H9 (cell line): ENCODE data around the gene C19orf25. TPM values are rescaled to one million over a fixed set of nuclear protein-coding genes. Genes with fewer than 3 reads are reported as not detected.
A peak's percentile ranks its signal among the peaks of the same experiment; 100 is the strongest.

Experiments
- DNase-seq: peaks from one replicate; pipeline ENCODE4 v3.0.0-alpha.2; 2017
- H2AFZ ChIP-seq: one replicate; pipeline ENCODE4 v1.6.1; 2013; ENCODE audit warnings: mild to moderate bottlenecking, low read length, control low read depth, moderate library complexity
- H2AK5ac ChIP-seq: 2 replicates; pipeline ENCODE4 v1.6.1; 2013; ENCODE audit warnings: low read length, control low read depth, mixed read lengths; ENCODE audit not compliant: insufficient read length
- H2BK120ac ChIP-seq: one replicate; pipeline ENCODE4 v1.6.1; 2013; ENCODE audit warnings: low read depth, mild to moderate bottlenecking, low read length, control low read depth, inconsistent platforms; ENCODE audit not compliant: poor library complexity, severe bottlenecking
- H2BK12ac ChIP-seq: 2 replicates; pipeline ENCODE4 v1.6.1; 2013; ENCODE audit warnings: low read length, control low read depth, mixed read lengths, low read depth; ENCODE audit not compliant: insufficient read length
- H2BK15ac ChIP-seq: 2 replicates; pipeline ENCODE4 v1.6.1; 2013; ENCODE audit warnings: low read depth, low read length, control low read depth
- H2BK20ac ChIP-seq: one replicate; pipeline ENCODE4 v1.6.1; 2013; ENCODE audit warnings: low read depth, mild to moderate bottlenecking, low read length, control low read depth, inconsistent platforms; ENCODE audit not compliant: poor library complexity, severe bottlenecking
- H2BK5ac ChIP-seq: 2 replicates; pipeline ENCODE4 v1.6.1; 2013; ENCODE audit warnings: low read length, control low read depth, mixed read lengths; ENCODE audit not compliant: insufficient read length
- H3K14ac ChIP-seq: 2 replicates; pipeline ENCODE4 v1.6.1; 2013; ENCODE audit warnings: low read length, control low read depth; ENCODE audit not compliant: insufficient read depth
- H3K18ac ChIP-seq: 2 replicates; pipeline ENCODE4 v1.6.1; 2013; ENCODE audit warnings: low read depth, mild to moderate bottlenecking, mixed read lengths, low read length, control low read depth; ENCODE audit not compliant: insufficient read length
- H3K23ac ChIP-seq: 2 replicates; pipeline ENCODE4 v1.6.1; 2013; ENCODE audit warnings: low read length, control low read depth, mixed read lengths, low read depth; ENCODE audit not compliant: insufficient read length
- H3K23me2 ChIP-seq: 2 replicates; pipeline ENCODE4 v1.6.1; 2013; ENCODE audit warnings: low read depth, mild to moderate bottlenecking, mixed read lengths, low read length, control low read depth; ENCODE audit not compliant: insufficient read length, poor library complexity, severe bottlenecking
- H3K27ac ChIP-seq: 2 replicates; pipeline ENCODE4 v1.5.1; 2013; ENCODE audit warnings: low read length, control low read depth, mixed read lengths, low read depth; ENCODE audit not compliant: insufficient read length
- H3K27me3 ChIP-seq: 2 replicates; pipeline ENCODE4 v1.6.1; 2013; ENCODE audit warnings: low read length, control low read depth, inconsistent platforms; ENCODE audit not compliant: insufficient read depth
- H3K4ac ChIP-seq: 2 replicates; pipeline ENCODE4 v1.6.1; 2013; ENCODE audit warnings: low read depth, mild to moderate bottlenecking, control low read depth, inconsistent platforms, low read length, moderate library complexity
- H3K4me1 ChIP-seq: 2 replicates; pipeline ENCODE4 v1.6.1; 2013; ENCODE audit warnings: low read length, control low read depth, inconsistent platforms; ENCODE audit not compliant: insufficient read depth
- H3K4me2 ChIP-seq: 2 replicates; pipeline ENCODE4 v1.6.1; 2013; ENCODE audit warnings: low read length, control low read depth, mixed read lengths; ENCODE audit not compliant: insufficient read length, insufficient read depth
- H3K56ac ChIP-seq: 2 replicates; pipeline ENCODE4 v1.6.1; 2013; ENCODE audit warnings: low read depth, mild to moderate bottlenecking, mixed read lengths, low read length, control low read depth; ENCODE audit not compliant: insufficient read length
- H3K79me1 ChIP-seq: 2 replicates; pipeline ENCODE4 v1.6.1; 2013; ENCODE audit warnings: low read depth, mild to moderate bottlenecking, moderate library complexity, low read length, control low read depth, inconsistent platforms; ENCODE audit not compliant: insufficient read depth, poor library complexity, severe bottlenecking
- H3K79me2 ChIP-seq: 2 replicates; pipeline ENCODE4 v1.6.1; 2013; ENCODE audit warnings: low read length, control low read depth, inconsistent platforms; ENCODE audit not compliant: insufficient read depth
- H3K9ac ChIP-seq: 2 replicates; pipeline ENCODE4 v1.6.1; 2013; ENCODE audit warnings: low read length, control low read depth, mixed read lengths; ENCODE audit not compliant: insufficient read length; ENCODE audit errors: extremely low read depth
- H3K9me3 ChIP-seq: one replicate; pipeline ENCODE4 v1.6.1; 2013; ENCODE audit warnings: low read depth, low read length, inconsistent platforms; ENCODE audit not compliant: control insufficient read depth
- H3T11ph ChIP-seq: one replicate; pipeline ENCODE4 v1.6.1; 2013; ENCODE audit warnings: mild to moderate bottlenecking, low read length, control low read depth, inconsistent platforms
- H4K20me1 ChIP-seq: one replicate; pipeline ENCODE4 v1.6.1; 2013; ENCODE audit not compliant: control insufficient read depth, insufficient read length, insufficient read depth
- H4K5ac ChIP-seq: 2 replicates; pipeline ENCODE4 v1.6.1; 2013; ENCODE audit warnings: low read depth, mild to moderate bottlenecking, mixed read lengths, low read length, control low read depth; ENCODE audit not compliant: insufficient read length
- H4K8ac ChIP-seq: replicated peaks from 2 replicates; pipeline ENCODE4 v1.6.1; 2013; ENCODE audit warnings: low read length, control low read depth, mixed read lengths, low read depth; ENCODE audit not compliant: insufficient read length
- H4K91ac ChIP-seq: 2 replicates; pipeline ENCODE4 v1.6.1; 2013; ENCODE audit warnings: low read depth, mild to moderate bottlenecking, moderate library complexity, mixed read lengths, low read length, control low read depth; ENCODE audit not compliant: insufficient read length
- H3K27ac Mint-ChIP-seq, 3 experiments: 2 replicates in 2 of 3; 3 replicates in 1 of 3; pipeline ENCODE4 v1.8.0; 2020 to 2021; ENCODE audit warnings: mixed read lengths in 3 of 3, mild to moderate bottlenecking in 1 of 3, moderate library complexity in 1 of 3
- H3K27me3 Mint-ChIP-seq: 2 replicates; pipeline ENCODE4 v1.8.0; 2021; ENCODE audit warnings: low read depth, mild to moderate bottlenecking, moderate library complexity, mixed read lengths
- H3K36me3 Mint-ChIP-seq, 3 experiments: 2 replicates in 2 of 3; 3 replicates in 1 of 3; pipeline ENCODE4 v1.8.0; 2020 to 2021; ENCODE audit warnings: low read depth in 3 of 3, mixed read lengths in 3 of 3; ENCODE audit not compliant: insufficient read depth in 1 of 3
- H3K4me1 Mint-ChIP-seq, 2 experiments: 2 replicates each; pipeline ENCODE4 v1.8.0; 2020; ENCODE audit warnings: mixed read lengths in 2 of 2
- H3K4me3 Mint-ChIP-seq, 2 experiments: 2 replicates in 1 of 2; 3 replicates in 1 of 2; pipeline ENCODE4 v1.8.0; 2020 to 2021; ENCODE audit warnings: mild to moderate bottlenecking in 2 of 2, mixed read lengths in 2 of 2, moderate library complexity in 1 of 2
- H3K9me3 Mint-ChIP-seq, 2 experiments: 2 replicates in 1 of 2; 3 replicates in 1 of 2; pipeline ENCODE4 v1.8.0; 2020; ENCODE audit warnings: mild to moderate bottlenecking in 2 of 2, mixed read lengths in 2 of 2, moderate library complexity in 1 of 2
- CTCF ChIP-seq: fragments of 200-600 bp; sonication (generic); conservative IDR thresholded peaks from 3 replicates; pipeline ENCODE4 v1.8.0; 2021; ENCODE audit warnings: antibody characterized with exemption, mild to moderate bottlenecking
- WGBS: extraction: QIAGEN DNeasy Blood & Tissue Kit; methylation state at CpG from one replicate; pipeline ENCODE4 v1.1.7; 2013; ENCODE audit warnings: missing lambda C conversion rate, low lambda C conversion rate, mixed read lengths; ENCODE audit not compliant: insufficient read length; ENCODE audit errors: extremely low coverage; 5-methylcytosine and 5-hydroxymethylcytosine counted together
- total RNA-seq: library from RNA; stranded (reverse); gene quantifications from 2 replicates; pipeline ENCODE4 v1.2.1, GENCODE V29; 2021

The C19orf25 gene
- total RNA-seq, 1 experiment from 2014 or later: 36.8 TPM

- WGBS: no CpG with 5 or more reads among the region's 33 CpGs
- no peaks in the 10 kb centered on the region for H3K27me3 ChIP-seq
- no peak overlapping the region for H3K14ac ChIP-seq
- H3K23ac ChIP-seq: no peak overlapping the region
- H3K23me2 ChIP-seq: peaks cover 6% of the 10 kb centered on the region
- no peaks in the 10 kb centered on the region for H4K20me1 ChIP-seq
- no peak overlapping the region for H2AFZ ChIP-seq
- H3K4me3 Mint-ChIP-seq: no peak overlapping the region
- peaks cover 22 to 79% (median 68%) of the 10 kb centered on the region in 3 experiments for H3K36me3 Mint-ChIP-seq
- no peak overlapping the region for H4K5ac ChIP-seq
- H3K4ac ChIP-seq: no peak overlapping the region
- H3K56ac ChIP-seq: no peak overlapping the region
- H3K9me3 ChIP-seq: no peaks in the 10 kb centered on the region
- no peak overlapping the region for H2BK5ac ChIP-seq
- H3K27ac Mint-ChIP-seq: peak overlapping the region in 1 of 3 experiments; percentile 51; a peak in 3 of 7 replicates
- H3K9ac ChIP-seq: no peak overlapping the region
- peaks cover 0 to 20% of the 10 kb centered on the region in 2 experiments; a peak in 2 of 4 replicates for H3K4me1 Mint-ChIP-seq
- H3K4me1 ChIP-seq: no peaks in the 10 kb centered on the region
- H2BK15ac ChIP-seq: no peak overlapping the region
- no peak overlapping the region for H4K8ac ChIP-seq
- H2BK120ac ChIP-seq: no peak overlapping the region
- H3K27ac ChIP-seq: no peak overlapping the region
- H3T11ph ChIP-seq: no peak overlapping the region
- H2BK12ac ChIP-seq: no peak overlapping the region
- no peak overlapping the region for H3K18ac ChIP-seq
- H3K27me3 Mint-ChIP-seq: no peaks in the 10 kb centered on the region
- peaks cover 3% of the 10 kb centered on the region for H3K79me1 ChIP-seq
- no peak overlapping the region for H3K4me2 ChIP-seq
- no peak for DNase-seq
- H2AK5ac ChIP-seq: no peak overlapping the region
- TF ChIP-seq CTCF: no peak
- H3K9me3 Mint-ChIP-seq: no peaks in the 10 kb centered on the region
- no peak overlapping the region for H2BK20ac ChIP-seq
- no peak overlapping the region for H4K91ac ChIP-seq
- H3K79me2 ChIP-seq: no peaks in the 10 kb centered on the region; the same call in 1 of the 2 replicates
Measured at GRCh38 chr19:1425102-1425837, 53.7 kb downstream of the C19orf25 start.
